Measurements from ENCODE around the gene FAIM2.

DNA sequence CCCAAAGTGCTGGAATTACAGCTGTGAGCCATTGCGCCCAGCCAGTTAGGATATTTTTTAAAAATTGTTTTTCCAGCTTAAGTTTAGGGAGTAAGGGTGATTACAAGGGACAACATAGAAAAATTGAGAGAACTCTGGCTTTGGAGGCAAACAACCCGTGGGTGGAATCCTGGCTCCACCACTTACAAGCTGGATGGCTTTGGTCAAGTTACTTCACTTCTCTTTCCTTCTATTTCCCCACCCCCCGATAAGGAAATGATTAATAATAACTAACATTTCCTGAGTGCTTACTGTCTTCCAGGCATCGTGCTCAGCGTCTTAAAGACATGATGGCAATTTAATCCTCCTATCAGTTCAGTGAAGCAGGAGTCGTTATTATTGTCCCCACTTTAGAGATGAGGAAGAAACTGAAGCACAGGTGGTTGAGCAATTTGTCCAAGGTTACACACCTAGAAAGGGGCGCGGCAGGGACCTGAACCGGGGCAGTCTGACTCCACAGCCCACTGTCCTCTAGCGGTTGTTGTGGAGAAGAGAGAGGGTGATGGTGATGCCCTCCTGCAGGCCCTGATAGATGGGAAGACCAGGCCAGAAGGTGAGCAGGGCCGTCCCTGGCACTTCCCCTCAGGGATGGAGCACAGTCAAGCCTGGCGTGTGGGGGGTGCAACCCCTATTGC, 16.7 kb upstream of the FAIM2 start:
- TF ChIP-seq, protein P1, sequence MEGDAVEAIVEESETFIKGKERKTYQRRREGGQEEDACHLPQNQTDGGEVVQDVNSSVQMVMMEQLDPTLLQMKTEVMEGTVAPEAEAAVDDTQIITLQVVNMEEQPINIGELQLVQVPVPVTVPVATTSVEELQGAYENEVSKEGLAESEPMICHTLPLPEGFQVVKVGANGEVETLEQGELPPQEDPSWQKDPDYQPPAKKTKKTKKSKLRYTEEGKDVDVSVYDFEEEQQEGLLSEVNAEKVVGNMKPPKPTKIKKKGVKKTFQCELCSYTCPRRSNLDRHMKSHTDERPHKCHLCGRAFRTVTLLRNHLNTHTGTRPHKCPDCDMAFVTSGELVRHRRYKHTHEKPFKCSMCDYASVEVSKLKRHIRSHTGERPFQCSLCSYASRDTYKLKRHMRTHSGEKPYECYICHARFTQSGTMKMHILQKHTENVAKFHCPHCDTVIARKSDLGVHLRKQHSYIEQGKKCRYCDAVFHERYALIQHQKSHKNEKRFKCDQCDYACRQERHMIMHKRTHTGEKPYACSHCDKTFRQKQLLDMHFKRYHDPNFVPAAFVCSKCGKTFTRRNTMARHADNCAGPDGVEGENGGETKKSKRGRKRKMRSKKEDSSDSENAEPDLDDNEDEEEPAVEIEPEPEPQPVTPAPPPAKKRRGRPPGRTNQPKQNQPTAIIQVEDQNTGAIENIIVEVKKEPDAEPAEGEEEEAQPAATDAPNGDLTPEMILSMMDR (IDR thresholded peaks at IDR 0.05; ENCODE audit: poor library complexity, severe bottlenecking) = no peak
- TF ChIP-seq, protein P2, sequence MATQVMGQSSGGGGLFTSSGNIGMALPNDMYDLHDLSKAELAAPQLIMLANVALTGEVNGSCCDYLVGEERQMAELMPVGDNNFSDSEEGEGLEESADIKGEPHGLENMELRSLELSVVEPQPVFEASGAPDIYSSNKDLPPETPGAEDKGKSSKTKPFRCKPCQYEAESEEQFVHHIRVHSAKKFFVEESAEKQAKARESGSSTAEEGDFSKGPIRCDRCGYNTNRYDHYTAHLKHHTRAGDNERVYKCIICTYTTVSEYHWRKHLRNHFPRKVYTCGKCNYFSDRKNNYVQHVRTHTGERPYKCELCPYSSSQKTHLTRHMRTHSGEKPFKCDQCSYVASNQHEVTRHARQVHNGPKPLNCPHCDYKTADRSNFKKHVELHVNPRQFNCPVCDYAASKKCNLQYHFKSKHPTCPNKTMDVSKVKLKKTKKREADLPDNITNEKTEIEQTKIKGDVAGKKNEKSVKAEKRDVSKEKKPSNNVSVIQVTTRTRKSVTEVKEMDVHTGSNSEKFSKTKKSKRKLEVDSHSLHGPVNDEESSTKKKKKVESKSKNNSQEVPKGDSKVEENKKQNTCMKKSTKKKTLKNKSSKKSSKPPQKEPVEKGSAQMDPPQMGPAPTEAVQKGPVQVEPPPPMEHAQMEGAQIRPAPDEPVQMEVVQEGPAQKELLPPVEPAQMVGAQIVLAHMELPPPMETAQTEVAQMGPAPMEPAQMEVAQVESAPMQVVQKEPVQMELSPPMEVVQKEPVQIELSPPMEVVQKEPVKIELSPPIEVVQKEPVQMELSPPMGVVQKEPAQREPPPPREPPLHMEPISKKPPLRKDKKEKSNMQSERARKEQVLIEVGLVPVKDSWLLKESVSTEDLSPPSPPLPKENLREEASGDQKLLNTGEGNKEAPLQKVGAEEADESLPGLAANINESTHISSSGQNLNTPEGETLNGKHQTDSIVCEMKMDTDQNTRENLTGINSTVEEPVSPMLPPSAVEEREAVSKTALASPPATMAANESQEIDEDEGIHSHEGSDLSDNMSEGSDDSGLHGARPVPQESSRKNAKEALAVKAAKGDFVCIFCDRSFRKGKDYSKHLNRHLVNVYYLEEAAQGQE (IDR thresholded peaks at IDR 0.05; ENCODE audit: borderline replicate concordance) = no peak
- TF ChIP-seq EZH2 (IDR thresholded peaks at IDR 0.05; ENCODE audit: borderline replicate concordance, insufficient read depth, low read length, poor library complexity, severe bottlenecking) (no peak), POLR2AphosphoS5 (IDR thresholded peaks at IDR 0.05) (no peak), EP300 (conservative IDR thresholded peaks at IDR 0.05; ENCODE audit: poor library complexity, severe bottlenecking) (no peak), SMC3 (conservative IDR thresholded peaks at IDR 0.05; ENCODE audit: poor library complexity) (no peak), TAF1 (IDR thresholded peaks at IDR 0.05; ENCODE audit: low read depth) (no peak)

Data from neural cell (in vitro differentiated cells).